GM12878 (cell line): ENCODE data around the gene ADISSP. TPM values are rescaled to one million over a fixed set of nuclear protein-coding genes. Genes with fewer than 3 reads are reported as not detected.
A peak's percentile ranks its signal among the peaks of the same experiment; 100 is the strongest.

Source experiments
- ATAC-seq: fragments of 200-7000 bp; cut with Tn5 transposase; 3 replicates; pipeline ENCODE4 v1.9.1; 2020; ENCODE audit warnings: mild to moderate bottlenecking, moderate library complexity
- BruUV-seq: library from RNA; stranded (reverse); fragments of 400-500 nt; replicated peaks from 2 replicates; lab custom pipeline; 2021; lab: Mats Ljungman, UMichigan
- CTCF ChIA-PET: fragments of 300-600 bp; sonication (Branson Sonifier 250); formaldehyde crosslinking; extraction: SDS; loops from one replicate; lab custom pipeline; 2021; ENCODE audit warnings: inconsistent platforms; lab: Yijun Ruan, JAX
- POLR2A ChIA-PET: fragments of 350-600 bp; formaldehyde crosslinking; extraction: SDS; loops from one replicate; lab custom pipeline; 2021; ENCODE audit warnings: inconsistent platforms; lab: Charles Lee
- RAD21 ChIA-PET: fragments of 300-600 bp; sonication (Branson Sonifier 250); formaldehyde crosslinking; loops from one replicate; lab custom pipeline; 2023; ENCODE audit warnings: antibody characterized with exemption; ENCODE audit not compliant: unreplicated experiment; lab: Charles Lee
- SMC1A ChIA-PET: fragments of 300-600 bp; sonication (Branson Sonifier 250); formaldehyde crosslinking; loops from one replicate; lab custom pipeline; 2023; ENCODE audit not compliant: unreplicated experiment, uncharacterized antibody; lab: Charles Lee
- DNase-seq: peaks from one replicate; pipeline ENCODE4 v3.0.0-alpha.2; 2011; ENCODE audit warnings: low read depth, low spot score
- FAIRE-seq: peaks from 3 replicates; lab custom pipeline; 2011; peaks lifted over from hg19 to GRCh38; lab: Jason Lieb, UNC
- H2AFZ ChIP-seq: 2 replicates; pipeline ENCODE4 v1.6.0; 2011; ENCODE audit warnings: low read depth, low read length, control low read depth; ENCODE audit not compliant: control insufficient read depth
- H3K27ac ChIP-seq: 2 replicates; pipeline ENCODE4 v1.5.1; 2011; ENCODE audit warnings: control low read depth; ENCODE audit not compliant: control insufficient read depth, insufficient read depth
- H3K27me3 ChIP-seq, 2 experiments: replicated peaks in 1 of 2; 2 replicates each; pipeline versions ENCODE4 v1.6.0 to v1.6.1; 2011; ENCODE audit warnings: low read length in 1 of 2; ENCODE audit not compliant: control insufficient read depth in 2 of 2, insufficient read depth in 2 of 2
- H3K36me3 ChIP-seq, 2 experiments: 2 replicates each; pipeline ENCODE4 v1.5.1; 2011; ENCODE audit warnings: low read length in 1 of 2; ENCODE audit not compliant: control insufficient read depth in 2 of 2, insufficient read depth in 2 of 2
- H3K4me1 ChIP-seq: 2 replicates; pipeline ENCODE4 v1.6.1; 2011; ENCODE audit warnings: mild to moderate bottlenecking, low read length, moderate library complexity, mixed read lengths; ENCODE audit not compliant: control insufficient read depth, insufficient read depth
- H3K4me2 ChIP-seq: 2 replicates; pipeline ENCODE4 v1.6.0; 2011; ENCODE audit warnings: control low read depth; ENCODE audit not compliant: control insufficient read depth, insufficient read depth
- H3K4me3 ChIP-seq: fragments of 200-600 bp; sonication (generic); 2 replicates; pipeline ENCODE4 v1.5.1; 2016
- H3K79me2 ChIP-seq: 2 replicates; pipeline ENCODE4 v1.6.0; 2011; ENCODE audit warnings: low read length; ENCODE audit not compliant: control insufficient read depth, insufficient read depth
- H3K9ac ChIP-seq: 2 replicates; pipeline ENCODE4 v1.8.0; 2011; ENCODE audit warnings: low read length, control low read depth, mixed read lengths; ENCODE audit not compliant: control insufficient read depth, insufficient read depth
- H3K9me3 ChIP-seq: replicated peaks from 3 replicates; pipeline ENCODE4 v1.5.1; 2011; ENCODE audit warnings: mild to moderate bottlenecking, low read length; ENCODE audit not compliant: control insufficient read depth, insufficient read depth
- H4K20me1 ChIP-seq: 2 replicates; pipeline ENCODE4 v1.6.0; 2011; ENCODE audit not compliant: control insufficient read depth, insufficient read depth
- CHD4 ChIP-seq: fragments of 200-600 bp; sonication (generic); IDR thresholded peaks from 2 replicates; pipeline ENCODE4 v1.6.1; 2016; ENCODE audit warnings: mild to moderate bottlenecking
- E2F4 ChIP-seq: IDR thresholded peaks from 2 replicates; pipeline ENCODE4 v1.6.1; 2012; ENCODE audit warnings: low read depth, low read length, improper control_type of control experiment
- IRF5 ChIP-seq: fragments of 450-650 bp; IDR thresholded peaks from 2 replicates; pipeline ENCODE4 v1.6.1; 2017; ENCODE audit warnings: borderline replicate concordance
- MAX ChIP-seq: IDR thresholded peaks from 2 replicates; pipeline ENCODE4 v1.6.1; 2012; ENCODE audit warnings: low read depth, low read length, improper control_type of control experiment
- NFYB ChIP-seq: IDR thresholded peaks from 2 replicates; pipeline ENCODE4 v1.6.1; 2011; ENCODE audit warnings: low read depth, mild to moderate bottlenecking, low read length, improper control_type of control experiment, moderate library complexity; ENCODE audit not compliant: insufficient read depth
- PBX3 ChIP-seq: IDR thresholded peaks from 2 replicates; pipeline ENCODE4 v1.6.1; 2011; ENCODE audit warnings: mild to moderate bottlenecking, low read depth, low read length, moderate library complexity; ENCODE audit not compliant: insufficient replicate concordance
- SMC3 ChIP-seq: IDR thresholded peaks from 2 replicates; pipeline ENCODE4 v1.6.1; 2011; ENCODE audit warnings: low read length, improper control_type of control experiment, borderline replicate concordance
- SREBF1 ChIP-seq: IDR thresholded peaks from 2 replicates; pipeline ENCODE4 v1.6.1; 2012; ENCODE audit warnings: mild to moderate bottlenecking, low read length
- SUPT20H ChIP-seq: IDR thresholded peaks from 2 replicates; pipeline ENCODE4 v1.6.1; 2011; ENCODE audit warnings: low read depth, mild to moderate bottlenecking, low read length, moderate library complexity, borderline replicate concordance; ENCODE audit not compliant: control insufficient read depth
- TBL1XR1 ChIP-seq: IDR thresholded peaks from 2 replicates; pipeline ENCODE4 v1.6.1; 2012; ENCODE audit warnings: low read depth, low read length, improper control_type of control experiment
- USF1 ChIP-seq: IDR thresholded peaks from 2 replicates; pipeline ENCODE4 v1.6.1; 2011; ENCODE audit warnings: borderline replicate concordance, low read depth, mild to moderate bottlenecking, moderate library complexity, mixed read lengths, low read length; ENCODE audit not compliant: insufficient read depth; ENCODE audit errors: extremely low read length
- ZNF217 ChIP-seq: fragments of 450-650 bp; IDR thresholded peaks from 2 replicates; pipeline ENCODE4 v1.6.1; 2017; ENCODE audit warnings: antibody characterized with exemption, mild to moderate bottlenecking
- WGBS: methylation state at CpG from one replicate; pipeline ENCODE4 v1.1.6; 2016; ENCODE audit warnings: low lambda C conversion rate; ENCODE audit not compliant: insufficient replicate concordance, insufficient coverage; ENCODE audit errors: missing lambda C conversion rate; 5-methylcytosine and 5-hydroxymethylcytosine counted together
- in situ Hi-C: fragments of 300-500 bp; cut with MboI; formaldehyde crosslinking; loops from 9 replicates; pipeline ENCODE4 v1.14.3; 2018; ENCODE audit warnings: mixed read lengths
- intact Hi-C: fragments of 100-400 bp; cut with micrococcal nuclease; formaldehyde crosslinking; loops from one replicate; pipeline ENCODE4 v1.14.2; 2022; ENCODE audit not compliant: unreplicated experiment
- polyA plus RNA-seq, 11 experiments: library from polyadenylated mRNA; depleted of rRNA in 4 of 11; unstranded in 6 of 11; stranded (reverse) in 5 of 11; fragments of >200 nt; fragmentation: Nextera tagmentation in 4 of 11; fragmentation: Illumina TruSeq in 1 of 11; extraction: Ambion mirVana in 4 of 11; extraction: Trizol in 1 of 11; gene quantifications; 1 replicate in 1 of 11; 2 replicates in 10 of 11; pipeline versions ENCODE4 v1.2.1 to v1.2.3, GENCODE V29; 2011 to 2016; ENCODE audit warnings: inconsistent platforms in 2 of 11, missing spikeins in 2 of 11, low read depth in 1 of 11
- total RNA-seq, 4 experiments: library from RNA; depleted of rRNA in 3 of 4; stranded (reverse); fragments of >200 nt in 3 of 4; fragmentation: Illumina TruSeq in 1 of 4; extraction: Trizol in 1 of 4; gene quantifications; 2 replicates each; pipeline versions ENCODE4 v1.2.1 to v1.2.3, GENCODE V29; 2013 to 2021

ADISSP gene
- total and polyA plus RNA-seq, 10 of the 15 experiments (the other 5 are each of a cell fraction or from before 2014, with no cell fraction given) = 0.80 to 96.3 (median 38.6) TPM

- TF ChIP-seq NFYB (no peak), TBL1XR1 (no peak), IRF5 (no peak), USF1 (no peak), E2F4 (no peak), ZNF217 (no peak), SREBF1 (no peak), SMC3 (0 out of 2 replicates have a peak, but pooled peaks have one; percentile 46)
Observed at GRCh38 chr20:3716195-3716834, 51.2 kb downstream of the ADISSP start (continued).

- TF ChIP-seq IRF5 = no peak
- no peak for TF ChIP-seq CHD4
- no peak for TF ChIP-seq PBX3
- no peak for TF ChIP-seq SUPT20H
- TF ChIP-seq MAX = no peak
- H3K4me2 ChIP-seq = no peak overlapping the region
- no peaks in the 10 kb centered on the region for H3K27me3 ChIP-seq
- WGBS = 40% methylated on average over 4 of the region's 4 CpGs
- ChIA-PET SMC1A (no interaction called here), RAD21 (interaction anchor here (1.3 kb wide), 1 partner anchor 150 kb away, joined by 5 read pairs; no protein-coding TSS in a partner anchor), POLR2A (no interaction called here), CTCF (interaction anchor here (1.2 to 2.9 kb wide), 4 partner anchors 10 to 151 kb away, joined by 5 to 9 read pairs (median 6); partner anchors contain the start of gene ADISSP)
- no peak overlapping the region for H3K9ac ChIP-seq
- no peaks in the 10 kb centered on the region for H3K36me3 ChIP-seq
- no peak for DNase-seq
- H3K9me3 ChIP-seq = no peaks in the 10 kb centered on the region
- H3K4me1 ChIP-seq = peaks cover 5% of the 10 kb centered on the region
- no TSS peak for BruUV-seq
- no peaks in the 10 kb centered on the region for H3K79me2 ChIP-seq
- intact Hi-C loops = loop anchor here (5.0 to 10.0 kb wide), 2 partner anchors 141 to 497 kb away; no protein-coding TSS in a partner anchor
- in situ Hi-C loops = no loop called here
- ATAC-seq = no peak
- H3K4me3 ChIP-seq = no peak overlapping the region
- H3K27ac ChIP-seq = no peak overlapping the region
- H4K20me1 ChIP-seq = no peaks in the 10 kb centered on the region
- no peak overlapping the region for H2AFZ ChIP-seq
- FAIRE-seq = no peak
Observed at GRCh38 chr20:3714092-3714491, 53.5 kb downstream of the ADISSP start.
